IMR-90 (cell line): ENCODE data around the gene RPN2. TPM values are rescaled to one million over a fixed set of nuclear protein-coding genes. Genes with fewer than 3 reads are reported as not detected.

Experiments
- ATAC-seq: fragments of 200-7000 bp; cut with Tn5 transposase; 2 replicates; pipeline ENCODE4 v1.9.1; 2020; ENCODE audit warnings: low read depth, mild to moderate bottlenecking, moderate library complexity
- BruUV-seq: library from RNA; stranded (reverse); fragments of 400-500 nt; replicated peaks from 2 replicates; lab custom pipeline; 2021; lab: Mats Ljungman, UMichigan
- CTCF ChIA-PET: fragments of 300-600 bp; formaldehyde crosslinking; extraction: SDS; loops from one replicate; lab custom pipeline; 2021; ENCODE audit warnings: antibody characterized with exemption; lab: Yijun Ruan, JAX
- POLR2A ChIA-PET: fragments of 300-600 bp; sonication (Branson Sonifier 250); formaldehyde crosslinking; loops from one replicate; lab custom pipeline; 2022; ENCODE audit warnings: antibody characterized with exemption; ENCODE audit not compliant: unreplicated experiment; lab: Charles Lee
- DNase-seq: peaks from one replicate; pipeline ENCODE4 v3.0.0; 2013
- H2AFZ ChIP-seq: replicated peaks from 2 replicates; pipeline ENCODE3; 2013; ENCODE audit warnings: low read length, mild to moderate bottlenecking; ENCODE audit not compliant: poor library complexity
- H2AK5ac ChIP-seq: 2 replicates; pipeline ENCODE4 v1.6.1; 2013; ENCODE audit warnings: low read depth, low read length, inconsistent platforms
- H2AK9ac ChIP-seq: replicated peaks from 2 replicates; pipeline ENCODE3; 2013; ENCODE audit warnings: mild to moderate bottlenecking, low read depth, low read length, moderate library complexity; ENCODE audit not compliant: poor library complexity
- H2BK120ac ChIP-seq: 2 replicates; pipeline ENCODE4 v1.6.1; 2013; ENCODE audit warnings: low read depth, low read length, inconsistent platforms
- H2BK15ac ChIP-seq: 3 replicates; pipeline ENCODE4 v1.6.1; 2013; ENCODE audit warnings: low read depth, low read length, inconsistent platforms
- H2BK20ac ChIP-seq: 2 replicates; pipeline ENCODE4 v1.6.1; 2013; ENCODE audit warnings: low read depth, mild to moderate bottlenecking, inconsistent platforms, low read length, moderate library complexity
- H2BK5ac ChIP-seq: 2 replicates; pipeline ENCODE4 v1.6.1; 2013; ENCODE audit warnings: mild to moderate bottlenecking, low read depth, low read length, inconsistent platforms; ENCODE audit not compliant: poor library complexity, severe bottlenecking
- H3K14ac ChIP-seq: replicated peaks from 2 replicates; pipeline ENCODE4 v1.6.1; 2013; ENCODE audit warnings: low read depth, low read length, inconsistent platforms
- H3K18ac ChIP-seq: 2 replicates; pipeline ENCODE4 v1.6.1; 2013; ENCODE audit warnings: low read depth, low read length, control low read depth
- H3K23ac ChIP-seq: 2 replicates; pipeline ENCODE4 v1.6.1; 2013; ENCODE audit warnings: low read depth, low read length, inconsistent platforms
- H3K27ac ChIP-seq: 2 replicates; pipeline ENCODE4 v1.5.1; 2013; ENCODE audit warnings: mild to moderate bottlenecking, control low read depth, low read length; ENCODE audit not compliant: insufficient read depth
- H3K27me3 ChIP-seq: 2 replicates; pipeline ENCODE4 v1.6.1; 2013; ENCODE audit warnings: low read length; ENCODE audit not compliant: control insufficient read depth, insufficient read depth
- H3K36me3 ChIP-seq: 2 replicates; pipeline ENCODE4 v1.6.1; 2013; ENCODE audit warnings: low read length, mixed read lengths; ENCODE audit not compliant: control insufficient read depth, insufficient read depth
- H3K4ac ChIP-seq: 2 replicates; pipeline ENCODE4 v1.6.1; 2013; ENCODE audit warnings: low read depth, low read length, inconsistent platforms
- H3K4me1 ChIP-seq: 2 replicates; pipeline ENCODE4 v1.6.1; 2013; ENCODE audit warnings: low read length, mixed read lengths; ENCODE audit not compliant: control insufficient read depth, insufficient read depth
- H3K4me2 ChIP-seq: 2 replicates; pipeline ENCODE4 v1.6.1; 2013; ENCODE audit warnings: low read depth, mild to moderate bottlenecking, control low read depth, low read length, moderate library complexity
- H3K4me3 ChIP-seq: 2 replicates; pipeline ENCODE4 v1.5.1; 2013; ENCODE audit warnings: low read depth, mild to moderate bottlenecking, control low read depth, low read length, moderate library complexity; ENCODE audit not compliant: insufficient read depth
- H3K56ac ChIP-seq: 2 replicates; pipeline ENCODE4 v1.6.1; 2013; ENCODE audit warnings: low read length, inconsistent platforms; ENCODE audit not compliant: insufficient read depth; ENCODE audit errors: extremely low read depth
- H3K79me1 ChIP-seq, 2 experiments: 2 replicates each; pipeline ENCODE4 v1.6.1; 2013; ENCODE audit warnings: low read length in 2 of 2, inconsistent platforms in 1 of 2, low read depth in 1 of 2
- H3K9ac ChIP-seq: 2 replicates; pipeline ENCODE4 v1.6.1; 2013; ENCODE audit warnings: low read depth, low read length, control low read depth
- H3K9me1 ChIP-seq: 2 replicates; pipeline ENCODE4 v1.6.1; 2013; ENCODE audit warnings: low read length, inconsistent platforms; ENCODE audit not compliant: insufficient read depth
- H3K9me3 ChIP-seq: 2 replicates; pipeline ENCODE4 v1.6.1; 2013; ENCODE audit warnings: low read length; ENCODE audit not compliant: control insufficient read depth, insufficient read depth
- H4K20me1 ChIP-seq: 2 replicates; pipeline ENCODE4 v1.6.1; 2013; ENCODE audit warnings: low read length, inconsistent platforms; ENCODE audit not compliant: insufficient read depth
- H4K5ac ChIP-seq: 2 replicates; pipeline ENCODE4 v1.6.1; 2013; ENCODE audit warnings: mild to moderate bottlenecking, low read depth, low read length, control low read depth
- H4K8ac ChIP-seq, 2 experiments: 2 replicates each; pipeline ENCODE4 v1.6.1; 2013; ENCODE audit warnings: low read depth in 2 of 2, low read length in 2 of 2, control low read depth in 1 of 2, inconsistent platforms in 1 of 2
- H4K91ac ChIP-seq: 2 replicates; pipeline ENCODE4 v1.6.1; 2013; ENCODE audit warnings: low read depth, low read length, inconsistent platforms; ENCODE audit not compliant: insufficient read depth
- BHLHE40 ChIP-seq: fragments of 150-350 bp; IDR thresholded peaks from 2 replicates; pipeline ENCODE4 v1.6.1; 2016; ENCODE audit warnings: mild to moderate bottlenecking, low read depth, low read length
- WGBS, 2 experiments: methylation state at CpG; one replicate each; pipeline versions ENCODE4 v1.1.5 to v1.1.7; 2013; ENCODE audit warnings: missing lambda C conversion rate in 2 of 2; ENCODE audit not compliant: insufficient read length in 1 of 2; ENCODE audit errors: extremely low coverage in 2 of 2; 5-methylcytosine and 5-hydroxymethylcytosine counted together
- dilution Hi-C: fragments of 300-500 bp; cut with HindIII; formaldehyde crosslinking; loops from one replicate; pipeline ENCODE4 v1.14.3; 2018; ENCODE audit warnings: low sequenced_read_pairs; ENCODE audit not compliant: unreplicated experiment
- in situ Hi-C: fragments of 300-500 bp; cut with MboI; formaldehyde crosslinking; loops from 3 replicates; pipeline ENCODE4 v1.14.3; 2019; ENCODE audit warnings: low sequenced_read_pairs, inconsistent platforms, mixed read lengths
- intact Hi-C: fragments of 100-400 bp; cut with micrococcal nuclease; formaldehyde crosslinking; loops from 2 replicates; pipeline ENCODE4 v1.10.0; 2022
- polyA plus RNA-seq, 3 experiments: library from polyadenylated mRNA; depleted of rRNA; stranded (reverse); fragments of >200 nt; gene quantifications; 2 replicates each; pipeline ENCODE4 v1.2.3, GENCODE V29; 2012; ENCODE audit warnings: low replicate concordance in 1 of 3
- total RNA-seq: library from RNA; depleted of rRNA; stranded (reverse); fragments of >200 nt; gene quantifications from 2 replicates; pipeline ENCODE4 v1.2.3, GENCODE V29; 2012

The RPN2 gene
- total and polyA plus RNA-seq, 2 of the 4 experiments (the other 2 are of a cell fraction) = 305 to 481 TPM

- no peak overlapping the region for H2BK20ac ChIP-seq
- H3K18ac ChIP-seq = no peak overlapping the region
- ChIA-PET POLR2A (no interaction called here), CTCF (no interaction called here)
- dilution Hi-C loops = no loop called here
- in situ Hi-C loops = no loop called here
- no peak overlapping the region for H2BK5ac ChIP-seq
- no peak overlapping the region for H2BK120ac ChIP-seq
- no peak overlapping the region for H2AK9ac ChIP-seq
- intact Hi-C loops = no loop called here
- H3K14ac ChIP-seq = no peak overlapping the region
- H2AFZ ChIP-seq = no peak overlapping the region
- TF ChIP-seq BHLHE40 = no peak
- DNase-seq = no peak
- H3K23ac ChIP-seq = no peak overlapping the region
- H4K8ac ChIP-seq = no peak overlapping the region
- H3K4ac ChIP-seq = no peak overlapping the region
- peaks cover 7 to 8% of the 10 kb centered on the region in 2 experiments; a peak in 3 of 4 replicates for H3K79me1 ChIP-seq
- H3K27ac ChIP-seq = no peak overlapping the region
- no peak overlapping the region for H3K4me2 ChIP-seq
- 100% methylated on average over 3 of the region's 6 CpGs; no CpG with 5 or more reads in 1 of the 2 experiments for WGBS, 2 experiments
- H4K91ac ChIP-seq = no peak overlapping the region
- BruUV-seq = no TSS peak
- H3K56ac ChIP-seq = no peak overlapping the region
- H3K36me3 ChIP-seq = peaks cover 74% of the 10 kb centered on the region
- H3K9me3 ChIP-seq = no peaks in the 10 kb centered on the region
- H3K4me1 ChIP-seq = no peaks in the 10 kb centered on the region
- H4K20me1 ChIP-seq = no peaks in the 10 kb centered on the region
- no peak overlapping the region for H2BK15ac ChIP-seq
- no peak for ATAC-seq
- no peak overlapping the region for H3K9ac ChIP-seq
- H3K4me3 ChIP-seq = no peak overlapping the region
- H4K5ac ChIP-seq = no peak overlapping the region
- no peaks in the 10 kb centered on the region; the same call in 1 of the 2 replicates for H3K9me1 ChIP-seq
- H2AK5ac ChIP-seq = no peak overlapping the region
- H3K27me3 ChIP-seq = no peaks in the 10 kb centered on the region
Observed at GRCh38 chr20:37230200-37230599, 51.1 kb downstream of the RPN2 start.
